Stimulated activated CD4-positive, alpha-beta T cell treated with anti-CD3 and anti-CD28 coated beads, Interleukin-1b, Interleukin-23, amount 100 ng/mL, for 24 hours (primary cell): ENCODE measurements around the gene NAXE.
"Not testable (repeated sequence)": the region's sequence is repeated elsewhere in the genome, so short reads cannot be mapped to it uniquely, and the experiment has no call there.

Experiments used
- DNase-seq, 4 experiments: peaks; one replicate each; pipeline ENCODE4 v3.0.0-alpha.2; 2020; ENCODE audit warnings: low read depth in 4 of 4, low spot score in 1 of 4

Gene NAXE

GRCh38 chr1:156591432-156592157 lies at the start of gene NAXE:
Gene NAXE (plus strand): TSS chr1:156591776. CDS start chr1:156591805, 29 bp downstream.
- DNase-seq = peak; percentile 47 to 67 (median 58)

GRCh38 chr1:156543066-156543465 lies 48.5 kb upstream of the NAXE start:
- no peak for DNase-seq

- no peak for DNase-seq
These were observed 46.9 kb upstream of the NAXE start for GRCh38 chr1:156544592-156545102.

- no peak for DNase-seq
These were observed 45.3 kb upstream of the NAXE start for GRCh38 chr1:156546267-156546666.

- no peak for DNase-seq
These were observed 44.1 kb upstream of the NAXE start for GRCh38 chr1:156547434-156547833.

GRCh38 chr1:156547982-156548381 lies 43.6 kb upstream of the NAXE start:
- no peak for DNase-seq

- DNase-seq = no peak
These were observed 42.2 kb upstream of the NAXE start for GRCh38 chr1:156549390-156549789.

GRCh38 chr1:156549831-156550230 lies 41.7 kb upstream of the NAXE start:
- no peak for DNase-seq

- DNase-seq = no peak
These were observed 41.2 kb upstream of the NAXE start for GRCh38 chr1:156550346-156550745.

- DNase-seq = no peak
These were observed 40.4 kb upstream of the NAXE start for GRCh38 chr1:156551066-156551643.

GRCh38 chr1:156551869-156552268 lies 39.7 kb upstream of the NAXE start:
- DNase-seq = no peak

GRCh38 chr1:156552518-156552917 lies 39.1 kb upstream of the NAXE start:
- no peak for DNase-seq

- not testable (repeated sequence) for DNase-seq
These were observed 38.6 kb upstream of the NAXE start for GRCh38 chr1:156552937-156553336.

GRCh38 chr1:156553860-156554485 lies 37.6 kb upstream of the NAXE start:
- no peak for DNase-seq

GRCh38 chr1:156554971-156555370 lies 36.6 kb upstream of the NAXE start:
- no peak for DNase-seq

GRCh38 chr1:156555715-156556114 lies 35.9 kb upstream of the NAXE start:
- no peak for DNase-seq

- DNase-seq = no peak
These were observed 35.2 kb upstream of the NAXE start for GRCh38 chr1:156556354-156556753.

GRCh38 chr1:156559086-156559796 lies 32.3 kb upstream of the NAXE start:
- DNase-seq = no peak

- DNase-seq = no peak
These were observed 31.7 kb upstream of the NAXE start for GRCh38 chr1:156559797-156560385.

GRCh38 chr1:156560585-156561163 lies 30.9 kb upstream of the NAXE start:
- DNase-seq = no peak

GRCh38 chr1:156565519-156565918 lies 26.1 kb upstream of the NAXE start:
- no peak for DNase-seq
